ENCODE measurements around the gene PDP2.

DNA sequence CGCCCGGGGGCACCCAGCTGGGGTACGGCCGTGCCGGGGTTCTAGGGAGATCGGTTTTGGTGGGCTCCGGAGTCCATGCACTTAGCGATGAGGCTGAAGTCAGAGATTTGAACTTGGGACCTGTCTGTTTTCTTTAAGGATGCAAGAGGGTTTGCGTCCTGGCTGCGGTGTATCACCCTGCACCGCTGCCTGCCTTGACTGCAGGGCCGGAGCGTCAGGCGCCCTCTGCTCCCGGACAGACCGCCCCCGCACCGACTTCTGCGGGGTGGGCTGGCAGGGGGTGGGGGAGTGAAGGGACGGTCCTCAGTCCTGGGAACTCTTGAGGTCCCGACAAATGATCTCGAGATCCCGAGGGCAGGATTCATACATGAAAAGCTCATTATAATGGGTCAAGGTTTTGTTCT, 701 bp downstream of the PDP2 start:
- TF ChIP-seq POLR2A (IDR thresholded peaks at IDR 0.05; ENCODE audit: low read depth, low read length), result no peak
- no peak for TF ChIP-seq TAF1 (IDR thresholded peaks at IDR 0.05; ENCODE audit: borderline replicate concordance, low read depth, low read length)
